ENCODE data around the gene ALDH16A1. TPM values are rescaled to one million over a fixed set of nuclear protein-coding genes. Genes with fewer than 3 reads are reported as not detected.

Gene ALDH16A1
- total and polyA plus RNA-seq, 2 donors (not counting 3 experiments of a cell fraction or from before 2014, with no cell fraction given) = 27.6 to 33.2 TPM

- DNase-seq (ENCODE audit: low read depth, low spot score) (no peak), FAIRE-seq (no peak)
- Histone ChIP-seq H3K79me2 (ENCODE audit: control insufficient read depth, insufficient read depth, low read length) (no peaks in the 10 kb centered on the region), H2AFZ (ENCODE audit: low read depth, low read length) (no peak overlapping the region), H3K27me3 (ENCODE audit: control insufficient read depth in 2 of 2, insufficient read depth in 2 of 2, low read length in 2 of 2) (peaks cover 79 to 81% of the 10 kb centered on the region in 2 experiments), H3K27ac (ENCODE audit: insufficient read depth, low read depth, low read length) (no peak overlapping the region), H3K4me3 (replicated peaks in 1 of 3; ENCODE audit: insufficient read depth in 1 of 3, low read depth in 1 of 3, low read length in 3 of 3) (no peak overlapping the region), H3K9ac (replicated peaks; ENCODE audit: extremely low read depth, insufficient read depth, low read length) (no peak overlapping the region), H3K36me3 (ENCODE audit: control insufficient read depth in 2 of 2, extremely low read depth in 1 of 2, insufficient read depth in 2 of 2, low read length in 2 of 2) (no peaks in the 10 kb centered on the region), H3K4me1 (ENCODE audit: control insufficient read depth, extremely low read depth, insufficient read depth, low read length) (no peaks in the 10 kb centered on the region), H3K9me1 (replicated peaks; ENCODE audit: control insufficient read depth, extremely low read depth, insufficient read depth, low read length) (no peaks in the 10 kb centered on the region), H3K4me2 (ENCODE audit: insufficient read depth, low read length) (no peak overlapping the region), H3K9me3 (replicated peaks; ENCODE audit: control insufficient read depth, insufficient read depth, low read length) (no peaks in the 10 kb centered on the region), H4K20me1 (replicated peaks; ENCODE audit: control insufficient read depth, extremely low read depth, insufficient read depth, low read length) (no peaks in the 10 kb centered on the region)
- ChIA-PET POLR2A (no interaction called here), CTCF (interaction anchor here (1.2 kb wide), 1 partner anchor 12 kb away, joined by 3 read pairs; no protein-coding TSS in a partner anchor)
- dilution Hi-C loops (cut with MboI; ENCODE audit: extremely low pct_ligation_motif_present, low sequenced_read_pairs) = no loop called here
- intact Hi-C loops (cut with micrococcal nuclease) = no loop called here
- no TSS peak for BruUV-seq (replicated peaks)
- no peak for TF ChIP-seq MAX (IDR thresholded peaks at IDR 0.05; ENCODE audit: insufficient read depth, insufficient read length)
- TF ChIP-seq POLR2A (IDR thresholded peaks at IDR 0.05; ENCODE audit: low read depth, low read length) = no peak
- no peak for TF ChIP-seq FOS (IDR thresholded peaks at IDR 0.05; ENCODE audit: borderline replicate concordance, insufficient read depth, low read length)
- no peak for TF ChIP-seq MYC (IDR thresholded peaks at IDR 0.05; ENCODE audit: low read depth, low read length)
- no peak for TF ChIP-seq POLR2AphosphoS5 (IDR thresholded peaks at IDR 0.05; ENCODE audit: insufficient read depth, low read depth, low read length)
- no peak for TF ChIP-seq JUN (IDR thresholded peaks at IDR 0.05; ENCODE audit: borderline replicate concordance, insufficient read depth, insufficient read length, low read depth)
- TF ChIP-seq, protein P1, sequence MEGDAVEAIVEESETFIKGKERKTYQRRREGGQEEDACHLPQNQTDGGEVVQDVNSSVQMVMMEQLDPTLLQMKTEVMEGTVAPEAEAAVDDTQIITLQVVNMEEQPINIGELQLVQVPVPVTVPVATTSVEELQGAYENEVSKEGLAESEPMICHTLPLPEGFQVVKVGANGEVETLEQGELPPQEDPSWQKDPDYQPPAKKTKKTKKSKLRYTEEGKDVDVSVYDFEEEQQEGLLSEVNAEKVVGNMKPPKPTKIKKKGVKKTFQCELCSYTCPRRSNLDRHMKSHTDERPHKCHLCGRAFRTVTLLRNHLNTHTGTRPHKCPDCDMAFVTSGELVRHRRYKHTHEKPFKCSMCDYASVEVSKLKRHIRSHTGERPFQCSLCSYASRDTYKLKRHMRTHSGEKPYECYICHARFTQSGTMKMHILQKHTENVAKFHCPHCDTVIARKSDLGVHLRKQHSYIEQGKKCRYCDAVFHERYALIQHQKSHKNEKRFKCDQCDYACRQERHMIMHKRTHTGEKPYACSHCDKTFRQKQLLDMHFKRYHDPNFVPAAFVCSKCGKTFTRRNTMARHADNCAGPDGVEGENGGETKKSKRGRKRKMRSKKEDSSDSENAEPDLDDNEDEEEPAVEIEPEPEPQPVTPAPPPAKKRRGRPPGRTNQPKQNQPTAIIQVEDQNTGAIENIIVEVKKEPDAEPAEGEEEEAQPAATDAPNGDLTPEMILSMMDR (IDR thresholded peaks at IDR 0.05; ENCODE audit: extremely low read depth in 1 of 2, insufficient read depth in 1 of 2, low read depth in 1 of 2, low read length in 2 of 2) = no peak
- no peak for TF ChIP-seq GATA2 (IDR thresholded peaks at IDR 0.05; ENCODE audit: insufficient read depth, insufficient read length, low read depth, low read length)
- TF ChIP-seq EZH2 (IDR thresholded peaks at IDR 0.05; ENCODE audit: borderline replicate concordance, low read depth, low read length, severe bottlenecking) = no peak
Measured at GRCh38 chr19:49427339-49427738, 25.7 kb upstream of the ALDH16A1 start.
